CD4-positive, alpha-beta T cell (primary cell): ENCODE data around the gene SYNE1. TPM values are rescaled to one million over a fixed set of nuclear protein-coding genes. Genes with fewer than 3 reads are reported as not detected.
"Not testable (repeated sequence)": the region's sequence is repeated elsewhere in the genome, so short reads cannot be mapped to it uniquely, and the experiment has no call there.

Experiments
- ATAC-seq: fragments of 200-7000 bp; cut with Tn5 transposase; one replicate; pipeline ENCODE4 v1.10.0; 2022; ENCODE audit warnings: mild to moderate bottlenecking; ENCODE audit not compliant: poor library complexity
- CTCF ChIA-PET: fragments of 350-600 bp; sonication (Branson Sonifier 250); formaldehyde crosslinking; loops from one replicate; lab custom pipeline; 2021; ENCODE audit warnings: antibody characterized with exemption, inconsistent platforms; lab: Charles Lee
- POLR2A ChIA-PET: fragments of 350-600 bp; sonication (Branson Sonifier 250); formaldehyde crosslinking; loops from one replicate; lab custom pipeline; 2021; ENCODE audit warnings: antibody characterized with exemption, inconsistent platforms; lab: Charles Lee
- DNase-seq, 14 experiments: peaks; one replicate each; pipeline ENCODE4 v3.0.0-alpha.2; 2013 to 2020; ENCODE audit warnings: mixed read lengths in 2 of 14
- H3K27ac ChIP-seq, 2 donors: one replicate each; pipeline versions ENCODE4 v1.5.1 to v1.7.0; 2013; ENCODE audit warnings: low read length in 2 of 2, low read depth in 1 of 2, mild to moderate bottlenecking in 1 of 2
- H3K27me3 ChIP-seq, 2 experiments: 1 replicate in 1 of 2; 2 replicates in 1 of 2; pipeline versions ENCODE4 v1.6.1 to v1.7.0; 2013; ENCODE audit warnings: low read length in 2 of 2, control low read depth in 1 of 2, mild to moderate bottlenecking in 1 of 2, moderate library complexity in 1 of 2; ENCODE audit not compliant: insufficient read depth in 2 of 2, control insufficient read depth in 1 of 2
- H3K36me3 ChIP-seq: one replicate; pipeline ENCODE4 v1.6.1; 2013; ENCODE audit warnings: low read length, control low read depth; ENCODE audit not compliant: insufficient read depth
- H3K4me1 ChIP-seq: one replicate; pipeline ENCODE4 v1.6.1; 2013; ENCODE audit warnings: low read length, control low read depth; ENCODE audit not compliant: insufficient read depth
- H3K4me3 ChIP-seq: one replicate; pipeline ENCODE4 v1.5.1; 2013; ENCODE audit warnings: mild to moderate bottlenecking, low read length, moderate library complexity
- H3K9me3 ChIP-seq, 2 experiments: 1 replicate in 1 of 2; 2 replicates in 1 of 2; pipeline versions ENCODE4 v1.6.1 to v1.7.0; 2013; ENCODE audit warnings: low read length in 2 of 2, mild to moderate bottlenecking in 2 of 2, control low read depth in 1 of 2, moderate library complexity in 1 of 2; ENCODE audit not compliant: control insufficient read depth in 1 of 2, insufficient read depth in 1 of 2
- H3K27ac Mint-ChIP-seq: one replicate; pipeline ENCODE4 v1.8.0; 2020; ENCODE audit warnings: mixed read lengths
- H3K27me3 Mint-ChIP-seq: one replicate; pipeline ENCODE4 v1.8.0; 2021; ENCODE audit warnings: mixed read lengths
- H3K36me3 Mint-ChIP-seq: one replicate; pipeline ENCODE4 v1.8.0; 2021; ENCODE audit warnings: low read depth, mixed read lengths
- H3K4me1 Mint-ChIP-seq: one replicate; pipeline ENCODE4 v1.8.0; 2021; ENCODE audit warnings: low read depth, mixed read lengths
- H3K4me3 Mint-ChIP-seq: one replicate; pipeline ENCODE4 v1.8.0; 2020; ENCODE audit warnings: mild to moderate bottlenecking, mixed read lengths
- H3K9me3 Mint-ChIP-seq: one replicate; pipeline ENCODE4 v1.8.0; 2020; ENCODE audit warnings: mixed read lengths
- intact Hi-C, 2 experiments: fragments of 100-400 bp; cut with DNase I in 1 of 2; cut with micrococcal nuclease in 1 of 2; formaldehyde crosslinking; loops; one replicate each; pipeline versions ENCODE4 v1.15.1 to v1.9.0; 2023 to 2025; cut with DNase I, micrococcal nuclease
- total RNA-seq, 174 experiments: library from RNA in 2 of 174; stranded (reverse) in 2 of 174; gene quantifications; one replicate each; pipeline ENCODE4 v1.2.3 and lab custom pipeline; 2021 to 2026
- TF ChIP-seq, protein P1 (sequence below): fragments of 200-600 bp; IDR thresholded peaks from one replicate; pipeline ENCODE4 v1.8.0; 2022; ENCODE audit warnings: antibody characterized with exemption, mild to moderate bottlenecking

SYNE1 gene
- total RNA-seq, 2 experiments from 2014 or later = 94.9 to 108 TPM

DNA sequence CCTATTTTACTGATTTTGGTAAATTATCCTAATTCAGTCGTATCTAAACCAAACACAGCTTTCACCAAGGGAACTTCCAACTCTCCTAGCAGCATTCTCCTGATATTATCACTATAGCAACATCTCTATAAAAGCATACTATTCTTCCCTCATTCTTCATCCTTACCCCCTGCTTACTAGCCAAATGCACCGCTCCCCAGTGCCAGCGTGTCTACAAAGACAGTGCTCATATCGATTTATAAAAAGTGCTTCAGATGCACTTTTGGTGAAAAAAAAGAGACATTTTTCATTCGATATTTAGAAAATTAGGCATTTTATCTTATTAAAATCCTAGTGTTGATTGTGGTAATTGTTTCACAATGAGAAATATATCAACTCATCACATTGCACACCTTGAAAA is 74.0 kb downstream of the SYNE1 start:
- Mint-ChIP-seq H3K4me3 (no peak overlapping the region), H3K27me3 (peaks cover 7% of the 10 kb centered on the region), H3K36me3 (no peaks in the 10 kb centered on the region), H3K4me1 (no peaks in the 10 kb centered on the region), H3K9me3 (peaks cover 2% of the 10 kb centered on the region), H3K27ac (no peak overlapping the region)
- no peaks in the 10 kb centered on the region for H3K4me1 ChIP-seq
- ATAC-seq = no peak
- no peak overlapping the region for H3K27ac ChIP-seq
- no peaks in the 10 kb centered on the region for H3K27me3 ChIP-seq
- intact Hi-C loops = no loop called here
- ChIA-PET CTCF (no interaction called here), POLR2A (no interaction called here)
- TF ChIP-seq, protein P1, sequence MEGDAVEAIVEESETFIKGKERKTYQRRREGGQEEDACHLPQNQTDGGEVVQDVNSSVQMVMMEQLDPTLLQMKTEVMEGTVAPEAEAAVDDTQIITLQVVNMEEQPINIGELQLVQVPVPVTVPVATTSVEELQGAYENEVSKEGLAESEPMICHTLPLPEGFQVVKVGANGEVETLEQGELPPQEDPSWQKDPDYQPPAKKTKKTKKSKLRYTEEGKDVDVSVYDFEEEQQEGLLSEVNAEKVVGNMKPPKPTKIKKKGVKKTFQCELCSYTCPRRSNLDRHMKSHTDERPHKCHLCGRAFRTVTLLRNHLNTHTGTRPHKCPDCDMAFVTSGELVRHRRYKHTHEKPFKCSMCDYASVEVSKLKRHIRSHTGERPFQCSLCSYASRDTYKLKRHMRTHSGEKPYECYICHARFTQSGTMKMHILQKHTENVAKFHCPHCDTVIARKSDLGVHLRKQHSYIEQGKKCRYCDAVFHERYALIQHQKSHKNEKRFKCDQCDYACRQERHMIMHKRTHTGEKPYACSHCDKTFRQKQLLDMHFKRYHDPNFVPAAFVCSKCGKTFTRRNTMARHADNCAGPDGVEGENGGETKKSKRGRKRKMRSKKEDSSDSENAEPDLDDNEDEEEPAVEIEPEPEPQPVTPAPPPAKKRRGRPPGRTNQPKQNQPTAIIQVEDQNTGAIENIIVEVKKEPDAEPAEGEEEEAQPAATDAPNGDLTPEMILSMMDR = no peak
- no peaks in the 10 kb centered on the region for H3K9me3 ChIP-seq
- DNase-seq = no peak
- H3K36me3 ChIP-seq = no peaks in the 10 kb centered on the region
- H3K4me3 ChIP-seq = no peak overlapping the region

DNA sequence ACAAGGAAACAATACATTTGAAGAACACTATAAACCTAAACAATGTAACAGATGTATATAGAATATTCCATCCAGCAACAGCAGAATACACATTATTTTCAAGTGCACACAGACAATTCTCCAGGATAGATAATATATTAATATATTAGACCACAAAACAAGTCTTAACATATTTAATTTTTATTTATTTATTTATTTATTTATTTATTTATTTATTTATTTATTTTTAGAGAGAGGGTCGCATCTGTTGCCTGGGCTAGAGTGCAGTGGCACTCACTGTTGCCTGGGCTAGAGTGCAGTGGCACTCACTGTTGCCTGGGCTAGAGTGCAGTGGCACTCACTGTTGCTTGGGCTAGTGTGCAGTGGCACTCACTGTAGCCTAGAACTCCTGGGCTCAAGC is 78.4 kb downstream of the SYNE1 start:
- H3K27ac ChIP-seq, H3K9me3 ChIP-seq, H3K36me3 Mint-ChIP-seq, H3K4me3 Mint-ChIP-seq, intact Hi-C loops, H3K4me1 ChIP-seq, H3K36me3 ChIP-seq, DNase-seq, H3K4me3 ChIP-seq, CTCF ChIA-PET, POLR2A ChIA-PET, H3K27me3 ChIP-seq, H3K27me3 Mint-ChIP-seq, H3K4me1 Mint-ChIP-seq, ATAC-seq, H3K27ac Mint-ChIP-seq: not testable (repeated sequence)
- H3K9me3 Mint-ChIP-seq = peaks cover 10% of the 10 kb centered on the region

- H3K4me1 Mint-ChIP-seq = no peaks in the 10 kb centered on the region
- H3K36me3 Mint-ChIP-seq = no peaks in the 10 kb centered on the region
- no peak overlapping the region for H3K27ac Mint-ChIP-seq
- intact Hi-C loops = no loop called here
- peaks cover 10% of the 10 kb centered on the region for H3K9me3 Mint-ChIP-seq
- no peak overlapping the region for H3K4me3 ChIP-seq
- POLR2A ChIA-PET = no interaction called here
- TF ChIP-seq, protein P1 = no peak
- H3K4me1 ChIP-seq = no peaks in the 10 kb centered on the region
- ATAC-seq (no peak), DNase-seq (no peak)
- peaks cover 0 to 9% of the 10 kb centered on the region in 2 experiments for H3K9me3 ChIP-seq
- no peak overlapping the region for H3K4me3 Mint-ChIP-seq
- CTCF ChIA-PET = no interaction called here
- peaks cover 15% of the 10 kb centered on the region for H3K27me3 Mint-ChIP-seq
- H3K27ac ChIP-seq = no peak overlapping the region
- H3K36me3 ChIP-seq = no peaks in the 10 kb centered on the region
- peaks cover 0 to 2% of the 10 kb centered on the region in 2 experiments for H3K27me3 ChIP-seq
These were observed 79.7 kb downstream of the SYNE1 start for GRCh38 chr6:152557502-152557901.

DNA sequence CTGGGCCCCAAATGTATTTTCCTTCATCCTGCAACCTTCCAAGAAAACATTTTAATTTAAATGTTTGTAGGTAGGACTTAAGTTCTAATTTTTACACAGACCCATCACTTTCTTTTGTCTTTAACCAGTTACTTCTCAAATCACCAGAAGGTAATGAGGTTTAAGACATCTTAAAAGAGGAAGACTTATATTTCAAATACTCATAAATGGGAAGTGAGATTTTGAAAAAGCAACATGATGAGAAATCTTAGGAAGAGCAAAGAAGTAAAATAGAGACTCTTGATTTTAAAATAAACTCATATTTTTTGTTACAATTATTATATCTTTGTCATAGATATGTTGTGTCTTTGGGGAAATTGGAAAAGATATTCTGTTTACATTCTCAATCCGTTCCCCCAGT is 82.3 kb downstream of the SYNE1 start:
- POLR2A ChIA-PET = no interaction called here
- peaks cover 0 to 9% of the 10 kb centered on the region in 2 experiments for H3K9me3 ChIP-seq
- Mint-ChIP-seq H3K4me3 (no peak overlapping the region), H3K36me3 (no peaks in the 10 kb centered on the region), H3K9me3 (peaks cover 8% of the 10 kb centered on the region), H3K27ac (no peak overlapping the region), H3K27me3 (peaks cover 16% of the 10 kb centered on the region), H3K4me1 (no peaks in the 10 kb centered on the region)
- intact Hi-C loops = no loop called here
- H3K36me3 ChIP-seq = no peaks in the 10 kb centered on the region
- no peak overlapping the region for H3K27ac ChIP-seq
- CTCF ChIA-PET = no interaction called here
- ATAC-seq = no peak
- H3K27me3 ChIP-seq = peaks cover 0 to 3% of the 10 kb centered on the region in 2 experiments
- no peak for DNase-seq
- H3K4me3 ChIP-seq = no peak overlapping the region
- H3K4me1 ChIP-seq = no peaks in the 10 kb centered on the region
- TF ChIP-seq, protein P1 = no peak
